ENCODE measurements around the gene HOXA13. TPM values are rescaled to one million over a fixed set of nuclear protein-coding genes. Genes with fewer than 3 reads are reported as not detected.

The HOXA13 gene
- total RNA-seq: not detected in 2 replicates

DNA sequence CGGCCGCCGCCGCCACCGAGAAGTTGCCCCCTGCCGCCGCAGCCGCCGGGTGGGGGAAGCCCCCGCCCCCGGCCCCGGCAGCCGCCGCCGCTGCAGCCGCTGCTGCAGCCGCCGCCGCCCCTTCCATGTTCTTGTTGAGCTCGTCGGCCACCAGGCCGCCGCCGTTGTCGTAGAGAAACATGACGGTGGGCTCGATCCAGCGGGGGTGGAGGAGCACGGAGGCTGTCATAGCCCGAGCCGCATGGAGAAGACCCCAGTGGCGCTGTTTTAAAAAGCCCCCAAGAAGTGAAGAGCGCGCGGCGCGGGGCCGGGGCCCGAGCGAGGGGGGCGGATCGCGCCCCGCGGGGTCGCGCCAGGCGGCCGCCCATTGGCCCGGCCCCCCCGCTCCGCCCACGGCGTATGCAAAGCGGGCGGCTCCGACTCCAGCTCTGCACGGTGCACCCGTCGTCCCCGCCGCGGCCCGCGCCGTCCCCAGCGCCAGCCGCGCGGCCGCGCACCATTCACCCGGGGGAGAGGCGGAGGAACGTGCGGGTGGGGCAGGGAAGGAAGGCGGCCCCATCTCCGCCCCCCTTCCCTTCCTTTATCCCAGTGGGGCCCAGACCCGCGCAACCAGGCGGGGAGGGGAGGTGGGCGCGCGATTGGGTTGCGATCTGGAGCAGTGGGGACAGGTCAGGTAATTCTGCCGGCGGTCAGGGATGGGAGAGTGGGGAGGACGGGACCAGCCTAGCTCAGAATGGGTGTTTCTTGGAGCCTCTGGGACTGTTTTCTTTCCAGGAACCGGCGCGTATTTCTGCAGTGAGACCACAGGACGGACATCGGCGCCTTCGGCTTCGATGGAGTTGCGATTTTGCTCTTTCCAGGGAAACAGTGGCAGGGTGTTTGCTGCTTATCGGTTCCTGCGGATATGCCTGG is at the start of gene HOXA13:
HOXA13 (minus strand) TSS at position 243 of the 912 bp plus-strand sequence; CDS start at position 229, 14 bp downstream.
- intact Hi-C loops (cut with micrococcal nuclease): loop anchor here (5.0 kb wide), 4 partner anchors 42 to 897 kb away; partner anchors contain the start of gene EVX1

DNA sequence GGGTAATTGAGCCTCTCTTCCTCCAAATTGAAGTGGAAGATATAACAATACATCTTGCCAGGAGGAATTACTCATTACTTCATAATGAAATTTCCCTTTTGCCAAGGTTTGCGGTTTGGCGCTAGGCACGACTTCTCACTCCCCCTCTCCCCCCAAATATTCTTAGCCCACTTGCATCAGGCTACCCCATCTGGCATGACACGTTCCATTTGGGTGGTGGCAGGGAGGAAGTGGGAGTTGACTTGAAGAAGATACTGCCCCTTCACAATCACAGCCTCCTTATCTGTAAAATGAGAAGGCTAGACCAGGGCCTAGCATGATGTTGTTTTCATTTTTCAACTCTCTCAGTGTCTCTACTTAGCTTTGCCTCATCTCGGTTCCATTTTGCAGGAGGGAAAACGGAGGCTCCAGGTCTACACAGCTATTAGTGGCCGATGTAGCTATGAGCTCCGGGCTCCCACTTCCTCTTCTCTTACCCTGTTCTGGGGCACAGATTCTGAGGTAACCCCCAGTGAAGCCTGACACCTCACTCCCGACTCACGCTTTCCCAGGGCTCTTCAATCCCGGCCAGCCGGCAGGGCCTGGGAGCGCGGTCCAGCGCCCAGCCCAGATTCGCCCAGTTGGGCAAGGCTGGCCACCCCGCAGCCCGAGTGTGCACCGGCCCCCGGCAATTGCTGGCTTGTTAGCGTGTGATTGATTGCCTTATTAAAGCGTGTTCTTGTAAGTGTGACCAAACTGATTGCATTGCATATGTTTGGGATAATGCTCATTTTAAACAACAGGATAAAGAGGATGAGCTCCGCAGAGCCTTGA is 49.2 kb upstream of the HOXA13 start:
- intact Hi-C loops (cut with micrococcal nuclease): loop anchor here (10.0 kb wide), 1 partner anchor 154 kb away; the partner anchor contains the start of gene HOXA1

DNA sequence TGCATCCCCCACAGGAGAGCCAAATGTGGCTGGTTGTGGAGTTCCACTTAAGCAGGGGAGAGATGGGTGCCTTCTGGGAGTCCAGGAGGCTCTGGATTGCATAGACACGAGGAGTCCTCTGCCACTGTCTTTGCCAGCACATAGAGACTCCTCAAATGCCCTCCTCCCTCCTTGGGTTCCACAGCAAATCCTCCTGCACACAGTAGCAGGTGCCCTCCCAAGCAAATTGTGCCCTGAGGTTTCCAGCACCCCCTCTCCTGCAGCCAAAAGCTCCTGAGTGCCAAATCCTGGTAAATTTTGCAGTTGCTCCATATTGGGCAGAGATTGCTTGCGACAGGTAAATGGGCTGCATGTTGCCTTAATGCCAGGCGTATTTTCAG is 48.5 kb upstream of the HOXA13 start:
- intact Hi-C loops (cut with micrococcal nuclease): loop anchor here (10.0 kb wide), 1 partner anchor 154 kb away; the partner anchor contains the start of gene HOXA1

DNA sequence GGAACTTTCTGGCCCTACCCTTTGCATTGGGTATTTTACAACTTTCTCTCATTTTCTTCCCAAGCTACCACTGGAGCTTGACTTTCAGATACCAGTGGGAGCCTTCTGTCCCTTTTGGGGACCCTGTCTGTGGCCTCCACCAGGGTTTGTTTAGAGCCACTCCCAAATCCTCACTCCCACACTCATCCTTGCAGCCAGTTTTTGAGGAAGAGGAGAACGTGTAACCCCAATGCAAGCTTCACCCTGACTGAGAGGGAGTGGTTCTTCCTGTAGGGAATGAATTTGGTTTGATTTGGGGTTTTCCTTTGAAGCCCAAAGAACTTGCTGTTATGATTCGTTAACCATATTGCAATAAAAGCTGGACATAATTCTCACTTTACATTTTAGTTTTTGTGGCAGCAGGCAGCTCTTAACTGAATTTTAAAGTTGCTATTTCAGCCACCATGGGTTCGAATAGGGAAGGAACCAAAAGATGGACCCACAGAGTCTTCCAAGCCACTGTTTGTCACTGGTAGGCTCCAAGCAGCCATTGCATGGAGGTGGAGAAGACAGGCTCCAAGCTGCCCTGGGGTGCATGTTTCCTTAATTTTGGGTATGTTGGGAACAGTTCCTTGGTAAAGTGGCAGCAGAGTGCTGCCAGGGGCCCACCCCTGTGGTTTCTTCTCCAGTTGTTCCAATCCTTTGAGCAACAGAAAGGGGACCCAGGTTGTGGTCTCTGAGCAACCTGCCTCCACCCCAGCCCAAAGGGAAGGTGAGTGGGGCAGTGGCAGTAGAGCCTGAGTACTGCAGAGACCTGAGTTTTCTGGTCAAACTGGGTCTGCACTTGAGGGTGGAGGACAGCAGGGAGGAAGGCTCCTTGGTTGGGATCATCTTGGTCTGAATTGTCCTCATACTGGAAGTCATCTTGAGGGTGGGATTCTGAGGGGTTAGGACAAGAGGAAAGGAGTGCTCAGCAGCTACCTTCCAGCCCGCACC is 47.8 kb upstream of the HOXA13 start:
- intact Hi-C loops (cut with micrococcal nuclease): loop anchor here (10.0 kb wide), 1 partner anchor 153 kb away; the partner anchor contains the start of gene HOXA1

- intact Hi-C loops (cut with micrococcal nuclease): loop anchor here (10.0 kb wide), 1 partner anchor 152 kb away; the partner anchor contains the start of gene HOXA1
Observed at GRCh38 chr7:27247000-27247399, 47.1 kb upstream of the HOXA13 start.

DNA sequence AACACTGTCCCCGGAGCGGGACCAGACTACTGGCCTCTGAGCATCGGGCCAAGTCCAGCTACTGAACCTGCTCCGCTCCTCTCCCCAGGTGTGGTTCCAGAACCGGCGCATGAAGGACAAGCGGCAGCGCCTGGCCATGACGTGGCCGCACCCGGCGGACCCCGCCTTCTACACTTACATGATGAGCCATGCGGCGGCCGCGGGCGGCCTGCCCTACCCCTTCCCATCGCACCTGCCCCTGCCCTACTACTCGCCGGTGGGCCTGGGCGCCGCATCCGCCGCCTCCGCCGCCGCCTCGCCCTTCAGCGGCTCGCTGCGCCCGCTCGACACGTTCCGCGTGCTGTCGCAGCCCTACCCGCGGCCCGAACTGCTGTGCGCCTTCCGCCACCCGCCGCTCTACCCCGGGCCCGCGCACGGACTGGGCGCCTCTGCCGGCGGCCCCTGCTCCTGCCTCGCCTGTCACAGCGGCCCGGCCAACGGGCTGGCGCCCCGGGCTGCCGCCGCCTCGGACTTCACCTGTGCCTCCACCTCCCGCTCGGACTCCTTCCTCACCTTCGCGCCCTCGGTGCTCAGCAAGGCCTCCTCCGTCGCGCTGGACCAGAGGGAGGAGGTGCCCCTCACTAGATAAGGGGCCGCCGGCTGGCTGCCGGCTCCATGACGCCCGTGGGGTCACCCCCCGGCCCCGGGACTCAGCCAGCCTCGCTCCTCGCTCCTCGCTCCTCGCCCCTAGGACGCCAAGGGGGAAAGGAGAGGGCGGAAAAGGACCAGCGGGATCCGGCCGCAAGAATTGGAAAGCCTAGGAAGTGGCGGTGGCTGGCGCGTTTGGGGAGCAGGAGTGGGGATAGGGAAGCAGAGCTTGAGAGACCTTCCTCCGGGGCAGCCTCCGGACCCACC is 46.2 kb upstream of the HOXA13 start:
- intact Hi-C loops (cut with micrococcal nuclease): loop anchor here (10.0 kb wide), 1 partner anchor 151 kb away; the partner anchor contains the start of gene HOXA1

- intact Hi-C loops (cut with micrococcal nuclease): loop anchor here (10.0 kb wide), 1 partner anchor 150 kb away; the partner anchor contains the start of gene HOXA1
Observed at GRCh38 chr7:27245124-27245797, 45.4 kb upstream of the HOXA13 start.

DNA sequence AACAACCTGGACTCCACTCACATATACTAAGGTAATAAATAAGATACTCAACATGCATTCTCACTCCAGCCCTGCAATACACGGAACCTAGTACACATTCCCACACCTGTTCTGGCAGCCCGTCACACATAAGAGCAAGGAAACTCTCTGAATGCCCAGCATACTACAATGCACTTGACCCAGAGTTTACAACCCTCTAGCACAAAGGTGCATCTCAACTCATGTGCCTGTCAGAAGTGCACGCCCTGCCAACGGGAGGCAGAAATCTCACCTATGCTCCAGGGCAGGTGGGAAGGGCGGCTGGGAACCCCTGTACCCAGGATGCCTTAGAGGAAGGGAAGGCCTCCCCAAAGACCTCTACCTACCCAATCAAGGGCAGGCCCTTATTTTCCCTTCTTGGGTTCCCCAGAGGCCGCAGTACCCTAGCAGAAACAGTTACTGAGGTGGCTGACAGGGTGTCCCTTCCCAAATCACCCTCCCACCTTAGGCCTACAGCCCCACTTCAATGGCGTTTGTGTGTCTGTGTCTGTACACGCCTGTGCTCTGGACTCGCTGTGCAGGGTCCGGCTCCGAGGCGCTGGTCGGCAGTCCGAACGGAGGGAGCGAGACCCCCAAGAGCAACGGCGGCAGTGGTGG is 44.7 kb upstream of the HOXA13 start:
- intact Hi-C loops (cut with micrococcal nuclease): loop anchor here (5.0 to 10.0 kb wide), 3 partner anchors 47 to 150 kb away; partner anchors contain the start of genes HOXA1 and HOXA10

GRCh38 chr7:27243340-27244163 is 43.7 kb upstream of the HOXA13 start:
- intact Hi-C loops (cut with micrococcal nuclease): loop anchor here (5.0 to 10.0 kb wide), 3 partner anchors 46 to 149 kb away; partner anchors contain the start of genes HOXA1 and HOXA10

DNA sequence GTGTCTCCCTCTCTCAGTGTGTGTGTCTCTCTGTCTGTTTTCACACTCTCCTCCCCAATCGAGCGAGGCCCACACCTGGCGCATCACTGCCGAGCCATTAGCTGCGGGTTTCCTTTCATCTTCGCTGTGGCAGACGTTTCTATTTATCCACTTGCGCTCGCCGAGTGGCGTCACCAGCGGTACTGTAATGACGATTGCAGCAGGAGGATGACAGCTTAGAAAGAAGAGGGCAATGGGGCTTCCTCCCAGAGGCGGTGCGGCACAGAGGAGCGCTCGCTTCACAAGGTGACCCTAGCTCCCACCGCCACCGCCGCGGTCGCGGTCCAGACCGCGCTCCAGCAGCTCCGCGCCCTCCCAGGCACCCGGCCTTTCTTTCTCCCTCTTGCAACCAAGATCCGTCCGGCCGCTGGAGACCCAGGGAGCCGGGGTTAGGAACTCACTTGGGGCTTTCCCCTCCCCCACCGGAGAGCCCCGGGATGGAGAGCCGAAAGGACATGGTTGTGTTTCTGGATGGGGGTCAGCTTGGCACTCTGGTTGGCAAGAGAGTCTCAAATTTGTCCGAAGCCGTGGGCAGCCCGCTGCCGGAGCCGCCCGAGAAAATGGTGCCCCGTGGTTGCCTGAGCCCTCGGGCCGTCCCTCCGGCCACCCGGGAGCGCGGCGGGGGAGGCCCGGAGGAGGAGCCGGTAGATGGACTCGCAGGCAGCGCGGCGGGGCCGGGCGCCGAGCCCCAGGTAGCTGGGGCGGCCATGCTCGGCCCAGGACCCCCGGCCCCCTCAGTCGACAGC is 42.9 kb upstream of the HOXA13 start, which contains the start of gene EVX1:
EVX1 (plus strand) TSS at position 248 of the 785 bp plus-strand sequence; CDS start at position 477, 229 bp downstream.
- intact Hi-C loops (cut with micrococcal nuclease): loop anchor here (5.0 to 10.0 kb wide), 3 partner anchors 45 to 148 kb away; partner anchors contain the start of genes HOXA1 and HOXA10

DNA sequence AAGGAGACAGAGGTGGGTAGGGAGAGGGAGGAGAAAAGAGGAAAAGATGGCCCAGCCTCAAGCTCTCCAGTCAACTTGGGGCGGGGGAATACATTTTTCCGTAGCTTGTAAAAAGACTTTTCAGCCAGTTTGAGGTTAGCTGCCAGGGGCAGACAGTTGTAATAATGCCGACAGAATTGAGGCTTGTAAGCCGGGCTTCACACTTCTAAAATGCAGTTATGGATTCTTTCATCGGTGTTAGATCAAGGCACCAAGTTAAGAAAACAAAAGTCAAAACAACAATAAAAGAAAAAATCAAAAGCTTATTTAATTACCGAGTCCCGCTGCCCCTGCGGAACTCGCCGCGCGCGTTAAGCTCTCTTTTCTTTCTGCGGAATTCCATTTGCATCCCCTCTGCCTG is 42.3 kb upstream of the HOXA13 start:
- intact Hi-C loops (cut with micrococcal nuclease): loop anchor here (5.0 to 10.0 kb wide), 3 partner anchors 45 to 147 kb away; partner anchors contain the start of genes HOXA1 and HOXA10

- intact Hi-C loops (cut with micrococcal nuclease): loop anchor here (5.0 to 10.0 kb wide), 3 partner anchors 44 to 147 kb away; partner anchors contain the start of genes HOXA1 and HOXA10
Observed at GRCh38 chr7:27241189-27242056, 41.5 kb upstream of the HOXA13 start.

DNA sequence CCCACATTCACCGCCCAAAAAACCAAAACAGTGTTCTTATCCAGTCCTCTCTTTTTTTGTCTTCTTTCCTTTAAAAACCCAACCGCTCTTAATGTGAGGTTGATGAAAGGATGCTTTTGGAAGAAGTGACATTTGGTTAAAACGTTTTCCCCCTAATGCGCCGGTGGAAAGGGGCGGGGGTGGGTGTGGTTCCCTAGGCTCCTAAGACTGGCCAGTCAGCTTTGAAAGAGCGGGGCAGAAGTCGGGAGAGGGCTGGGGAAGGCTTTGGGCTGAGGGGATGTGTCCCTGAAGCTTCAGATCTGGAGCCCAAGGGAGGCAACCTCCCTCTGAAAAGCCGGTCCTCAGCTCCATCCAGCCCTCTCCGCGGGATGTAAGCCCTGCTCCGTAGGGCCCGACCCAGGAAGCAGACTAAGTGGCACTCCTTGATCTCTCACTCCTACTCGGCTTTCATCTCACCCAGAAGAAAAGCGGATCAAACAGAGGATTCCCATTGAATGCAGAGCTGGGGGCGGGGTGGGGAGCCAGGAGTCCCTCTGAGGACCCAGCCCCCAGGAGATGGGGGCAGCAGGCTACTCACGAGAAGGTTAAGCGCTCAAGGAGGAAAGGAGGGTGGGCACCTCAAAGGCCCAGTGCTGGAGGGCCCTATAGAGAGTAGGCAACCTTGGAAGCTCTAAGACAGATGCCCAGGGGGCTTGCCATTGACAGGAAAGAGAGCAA is 40.3 kb upstream of the HOXA13 start:
- intact Hi-C loops (cut with micrococcal nuclease): loop anchor here (5.0 to 10.0 kb wide), 3 partner anchors 43 to 145 kb away; partner anchors contain the start of genes HOXA1 and HOXA10

Measured in T-helper 2 cell treated with Interferon-gamma antibody and Interleukin-4, amounts not matched to agents 100 ng/mL and 5 ng/mL, for 36 hours (primary cell).